Measurements from ENCODE around the gene SLX4IP. TPM values are rescaled to one million over a fixed set of nuclear protein-coding genes. Genes with fewer than 3 reads are reported as not detected.

The SLX4IP gene
- total and polyA plus RNA-seq, 2 donors (not counting 1 experiment from before 2014, with no cell fraction given), result 2.0 to 8.1 TPM

- peaks cover 19% of the 10 kb centered on the region for H3K79me2 ChIP-seq (ENCODE audit: control insufficient read depth, insufficient read depth, low read length)
- H3K9me3 ChIP-seq (ENCODE audit: control extremely low read depth in 1 of 3, control insufficient read depth in 2 of 3, insufficient read depth in 1 of 3, low read length in 2 of 3), result no peaks in the 10 kb centered on the region
- no peak for TF ChIP-seq EZH2 (IDR thresholded peaks at IDR 0.05; ENCODE audit: borderline replicate concordance, insufficient read depth, low read depth, low read length, poor library complexity, severe bottlenecking)
- no peak for TF ChIP-seq CTCF (IDR thresholded peaks at IDR 0.05)
- DNase-seq (no peak), ATAC-seq (ENCODE audit: low read depth) (no peak)
- no peaks in the 10 kb centered on the region for H3K9me3 Mint-ChIP-seq (ENCODE audit: insufficient read depth)
- H3K4me3 Mint-ChIP-seq, result no peak overlapping the region
- intact Hi-C loops (cut with micrococcal nuclease), result no loop called here
- no peaks in the 10 kb centered on the region for H3K27me3 ChIP-seq (replicated peaks in 1 of 4; ENCODE audit: control extremely low read depth in 1 of 4, control insufficient read depth in 3 of 4, insufficient read depth in 4 of 4, low read length in 3 of 4)
- H2AFZ ChIP-seq (ENCODE audit: insufficient read depth, low read depth, low read length, poor library complexity, severe bottlenecking), result no peak overlapping the region
- no peak overlapping the region for H3K27ac ChIP-seq (ENCODE audit: low read length in 2 of 2)
- no peak overlapping the region for H3K27ac Mint-ChIP-seq
- no peak overlapping the region for H3K4me2 ChIP-seq (replicated peaks; ENCODE audit: low read depth, low read length, poor library complexity, severe bottlenecking)
- no peaks in the 10 kb centered on the region for H3K36me3 ChIP-seq (replicated peaks in 1 of 2; ENCODE audit: control extremely low read depth in 1 of 2, control insufficient read depth in 1 of 2, extremely low read depth in 1 of 2, insufficient read depth in 2 of 2, low read length in 1 of 2)
- H4K20me1 ChIP-seq (ENCODE audit: control insufficient read depth, insufficient read depth, low read length, poor library complexity, severe bottlenecking), result peaks cover 9% of the 10 kb centered on the region
- POLR2A ChIA-PET, result no interaction called here
- CTCF ChIA-PET, result no interaction called here
- peaks cover 14% of the 10 kb centered on the region for H3K4me1 Mint-ChIP-seq
- 98% methylated on average over 4 of the region's 7 CpGs for WGBS (ENCODE audit: insufficient coverage)
- no peak overlapping the region for H3K9ac ChIP-seq (ENCODE audit: low read length)
- no peaks in the 10 kb centered on the region for H3K27me3 Mint-ChIP-seq
- no peaks in the 10 kb centered on the region for H3K4me1 ChIP-seq (ENCODE audit: control insufficient read depth in 2 of 2, insufficient read depth in 2 of 2, low read length in 2 of 2)
- no peak overlapping the region for H3K4me3 ChIP-seq (ENCODE audit: control extremely low read depth in 1 of 5, extremely low read depth in 1 of 5, insufficient read depth in 1 of 5, low read depth in 2 of 5, low read length in 4 of 5)
Measured at GRCh38 chr20:10487142-10488136, 52.3 kb downstream of the SLX4IP start.

- ChIA-PET CTCF (no interaction called here), POLR2A (no interaction called here)
- no peaks in the 10 kb centered on the region for H3K9me3 ChIP-seq (ENCODE audit: control extremely low read depth in 1 of 3, control insufficient read depth in 2 of 3, insufficient read depth in 1 of 3, low read length in 2 of 3)
- peaks cover 22% of the 10 kb centered on the region for H3K79me2 ChIP-seq (ENCODE audit: control insufficient read depth, insufficient read depth, low read length)
- intact Hi-C loops (cut with micrococcal nuclease), result no loop called here
- H3K36me3 ChIP-seq (replicated peaks in 1 of 2; ENCODE audit: control extremely low read depth in 1 of 2, control insufficient read depth in 1 of 2, extremely low read depth in 1 of 2, insufficient read depth in 2 of 2, low read length in 1 of 2), result no peaks in the 10 kb centered on the region
- H3K4me2 ChIP-seq (replicated peaks; ENCODE audit: low read depth, low read length, poor library complexity, severe bottlenecking), result no peak overlapping the region
- Mint-ChIP-seq H3K4me1 (peaks cover 14% of the 10 kb centered on the region), H3K27ac (no peak overlapping the region), H3K9me3 (ENCODE audit: insufficient read depth) (peaks cover 3% of the 10 kb centered on the region), H3K27me3 (no peaks in the 10 kb centered on the region), H3K4me3 (no peak overlapping the region)
- DNase-seq (no peak), ATAC-seq (ENCODE audit: low read depth) (no peak)
- H3K9ac ChIP-seq (ENCODE audit: low read length), result no peak overlapping the region
- no peak overlapping the region for H2AFZ ChIP-seq (ENCODE audit: insufficient read depth, low read depth, low read length, poor library complexity, severe bottlenecking)
- WGBS (ENCODE audit: insufficient coverage), result no CpG with 5 or more reads among the region's 1 CpG
- no peaks in the 10 kb centered on the region for H3K4me1 ChIP-seq (ENCODE audit: control insufficient read depth in 2 of 2, insufficient read depth in 2 of 2, low read length in 2 of 2)
- no peak overlapping the region for H3K27ac ChIP-seq (ENCODE audit: low read length in 2 of 2)
- peaks cover 9% of the 10 kb centered on the region for H4K20me1 ChIP-seq (ENCODE audit: control insufficient read depth, insufficient read depth, low read length, poor library complexity, severe bottlenecking)
- TF ChIP-seq EZH2 (IDR thresholded peaks at IDR 0.05; ENCODE audit: borderline replicate concordance, insufficient read depth, low read depth, low read length, poor library complexity, severe bottlenecking) (no peak), CTCF (IDR thresholded peaks at IDR 0.05) (no peak)
- H3K27me3 ChIP-seq (replicated peaks in 1 of 4; ENCODE audit: control extremely low read depth in 1 of 4, control insufficient read depth in 3 of 4, insufficient read depth in 4 of 4, low read length in 3 of 4), result no peaks in the 10 kb centered on the region
- H3K4me3 ChIP-seq (ENCODE audit: control extremely low read depth in 1 of 5, extremely low read depth in 1 of 5, insufficient read depth in 1 of 5, low read depth in 2 of 5, low read length in 4 of 5), result no peak overlapping the region
Measured at GRCh38 chr20:10488534-10488933, 53.4 kb downstream of the SLX4IP start.

Measured in B cell (primary cell).